HepG2 (cell line): Measurements from ENCODE around the gene SLC25A28. TPM values are rescaled to one million over a fixed set of nuclear protein-coding genes. Genes with fewer than 3 reads are reported as not detected.

ENCODE experiments used
- CEBPG ChIP-seq: IDR thresholded peaks from 2 replicates; pipeline ENCODE4 v1.6.1; 2016
- DNMT1 ChIP-seq: sonication (generic); formaldehyde crosslinking; IDR thresholded peaks from 2 replicates; pipeline ENCODE4 v1.5.1; 2020; ENCODE audit warnings: mild to moderate bottlenecking, missing genetic modification reagents
- ETV5 ChIP-seq: IDR thresholded peaks from 2 replicates; pipeline ENCODE4 v1.6.1; 2018; ENCODE audit warnings: missing biosample characterization, missing genetic modification reagents, inconsistent platforms, borderline replicate concordance
- FOXA3 ChIP-seq: IDR thresholded peaks from 2 replicates; pipeline ENCODE4 v1.6.1; 2016; ENCODE audit warnings: missing genetic modification reagents, missing compliant biosample characterization
- HDAC2 ChIP-seq: sonication (generic); formaldehyde crosslinking; IDR thresholded peaks from 2 replicates; pipeline ENCODE4 v1.4.0; 2020; ENCODE audit warnings: missing genetic modification reagents
- MEF2D ChIP-seq: sonication (generic); formaldehyde crosslinking; IDR thresholded peaks from 2 replicates; pipeline ENCODE4 v1.5.1; 2020; ENCODE audit warnings: mild to moderate bottlenecking, missing genetic modification reagents
- NFYB ChIP-seq: sonication (generic); formaldehyde crosslinking; IDR thresholded peaks from 2 replicates; pipeline ENCODE4 v1.4.0; 2020; ENCODE audit warnings: missing genetic modification reagents
- NRL ChIP-seq: sonication (generic); formaldehyde crosslinking; IDR thresholded peaks from 2 replicates; pipeline ENCODE4 v1.5.0; 2020; ENCODE audit warnings: missing genetic modification reagents, mild to moderate bottlenecking, moderate library complexity, borderline replicate concordance
- ONECUT2 ChIP-seq: sonication (generic); formaldehyde crosslinking; IDR thresholded peaks from 2 replicates; pipeline ENCODE4 v1.4.0; 2020; ENCODE audit warnings: missing genetic modification reagents
- SIX1 ChIP-seq: sonication (generic); formaldehyde crosslinking; IDR thresholded peaks from 2 replicates; pipeline ENCODE4 v1.4.0; 2020; ENCODE audit warnings: missing genetic modification reagents, borderline replicate concordance
- TEAD2 ChIP-seq: sonication (generic); formaldehyde crosslinking; IDR thresholded peaks from 2 replicates; pipeline ENCODE4 v1.9.0; 2021; ENCODE audit warnings: missing genetic modification reagents
- U2AF1 ChIP-seq: fragments of 200-400 bp; formaldehyde crosslinking; optimal IDR thresholded peaks from 2 replicates; pipeline ENCODE3; 2017; ENCODE audit warnings: mild to moderate bottlenecking, low read depth, low read length
- ZFP62 ChIP-seq: sonication (generic); formaldehyde crosslinking; IDR thresholded peaks from 2 replicates; pipeline ENCODE4 v1.4.0; 2020; ENCODE audit warnings: missing genetic modification reagents
- ZNF253 ChIP-seq: sonication (generic); formaldehyde crosslinking; IDR thresholded peaks from 2 replicates; pipeline ENCODE4 v1.8.0; 2022; ENCODE audit warnings: mild to moderate bottlenecking, missing genetic modification reagents, borderline replicate concordance
- ZNF292 ChIP-seq: sonication (generic); formaldehyde crosslinking; IDR thresholded peaks from 2 replicates; pipeline ENCODE4 v1.8.1; 2022; ENCODE audit warnings: mild to moderate bottlenecking, low read depth, missing genetic modification reagents, borderline replicate concordance
- ZNF33B ChIP-seq: sonication (generic); formaldehyde crosslinking; IDR thresholded peaks from 2 replicates; pipeline ENCODE4 v1.5.1; 2020; ENCODE audit warnings: mild to moderate bottlenecking, missing genetic modification reagents
- ZNF34 ChIP-seq: sonication (generic); formaldehyde crosslinking; IDR thresholded peaks from 2 replicates; pipeline ENCODE4 v1.4.0; 2020; ENCODE audit warnings: mild to moderate bottlenecking, missing genetic modification reagents, borderline replicate concordance
- ZNF350 ChIP-seq: sonication (generic); formaldehyde crosslinking; IDR thresholded peaks from 2 replicates; pipeline ENCODE4 v1.4.0; 2020; ENCODE audit warnings: mild to moderate bottlenecking, low read depth, missing genetic modification reagents, borderline replicate concordance
- ZNF460 ChIP-seq: sonication (generic); formaldehyde crosslinking; IDR thresholded peaks from 2 replicates; pipeline ENCODE4 v1.5.1; 2020; ENCODE audit warnings: missing genetic modification reagents, mild to moderate bottlenecking, borderline replicate concordance
- ZNF558 ChIP-seq: sonication (generic); formaldehyde crosslinking; IDR thresholded peaks from 2 replicates; pipeline ENCODE4 v1.9.0; 2022; ENCODE audit warnings: mild to moderate bottlenecking, missing genetic modification reagents, borderline replicate concordance
- ZNF605 ChIP-seq: sonication (generic); formaldehyde crosslinking; IDR thresholded peaks from 2 replicates; pipeline ENCODE4 v1.8.0; 2022; ENCODE audit warnings: mild to moderate bottlenecking, missing genetic modification reagents
- ZNF703 ChIP-seq: sonication (generic); formaldehyde crosslinking; IDR thresholded peaks from 2 replicates; pipeline ENCODE4 v1.5.1; 2020; ENCODE audit warnings: missing genetic modification reagents, mild to moderate bottlenecking, moderate library complexity, borderline replicate concordance
- polyA plus RNA-seq, 8 experiments: library from polyadenylated mRNA; depleted of rRNA in 3 of 8; stranded (reverse) in 7 of 8; unstranded in 1 of 8; fragments of >200 nt; fragmentation: Illumina TruSeq in 4 of 8; extraction: Trizol in 4 of 8; gene quantifications; 2 replicates each; pipeline versions ENCODE4 v1.2.1 to v1.2.3, GENCODE V29; 2011 to 2016; ENCODE audit warnings: low read depth in 4 of 8, missing spikeins in 1 of 8, mixed read lengths in 1 of 8; ENCODE audit not compliant: insufficient read depth in 1 of 8
- total RNA-seq, 5 experiments: library from RNA; depleted of rRNA; stranded (reverse); fragments of >200 nt; fragmentation: Illumina TruSeq; extraction: Trizol; gene quantifications; 2 replicates each; pipeline ENCODE4 v1.2.3, GENCODE V29; 2016; ENCODE audit warnings: low read depth in 1 of 5
- TF ChIP-seq, protein P1 (sequence below): sonication (generic); formaldehyde crosslinking; IDR thresholded peaks from 2 replicates; pipeline ENCODE4 v1.4.0; 2020; ENCODE audit warnings: missing genetic modification reagents, borderline replicate concordance
- TF ChIP-seq, protein P2 (sequence below): sonication (generic); formaldehyde crosslinking; conservative IDR thresholded peaks from 2 replicates; pipeline ENCODE4 v1.8.0; 2022; ENCODE audit warnings: low read depth, missing genetic modification reagents

The SLC25A28 gene
- total and polyA plus RNA-seq, 2 of the 13 experiments (the other 11 are each of a cell fraction or from before 2014, with no cell fraction given): 15.2 to 41.0 TPM

- TF ChIP-seq ZNF605 (peak; percentile 90), HDAC2 (CRISPR knock-in tag) (peak; percentile 46; the same call in 1 of the 2 replicates), FOXA3 (peak; percentile 43; the same call in 1 of the 2 replicates), CEBPG (CRISPR knock-in tag) (peak; percentile 84), ZFP62 (no peak), NRL (CRISPR knock-in tag) (peak; percentile 91), ZNF253 (CRISPR knock-in tag) (no peak; the same call in 1 of the 2 replicates), ZNF703 (CRISPR knock-in tag) (peak; percentile 81; the same call in 1 of the 2 replicates), U2AF1 (no peak), ZNF34 (CRISPR knock-in tag) (peak; percentile 95; the same call in 1 of the 2 replicates), ZNF558 (peak; percentile 61; the same call in 1 of the 2 replicates), ZNF350 (CRISPR knock-in tag) (peak; percentile 91), ZNF33B (peak; percentile 93), DNMT1 (CRISPR knock-in tag) (peak; percentile 52; the same call in 1 of the 2 replicates), ONECUT2 (0 out of 2 replicates have a peak, but pooled peaks have one; percentile 16), NFYB (CRISPR knock-in tag) (peak; percentile 67; the same call in 1 of the 2 replicates), ZNF292 (CRISPR knock-in tag) (0 out of 2 replicates have a peak, but pooled peaks have one; percentile 59), ZNF460 (CRISPR knock-in tag) (no peak), SIX1 (CRISPR knock-in tag) (peak; percentile 8; the same call in 1 of the 2 replicates), TEAD2 (peak; percentile 33; the same call in 1 of the 2 replicates), ETV5 (CRISPR knock-in tag) (peak; percentile 62), MEF2D (CRISPR knock-in tag) (peak; percentile 47; the same call in 1 of the 2 replicates)
- TF ChIP-seq, protein P1, sequence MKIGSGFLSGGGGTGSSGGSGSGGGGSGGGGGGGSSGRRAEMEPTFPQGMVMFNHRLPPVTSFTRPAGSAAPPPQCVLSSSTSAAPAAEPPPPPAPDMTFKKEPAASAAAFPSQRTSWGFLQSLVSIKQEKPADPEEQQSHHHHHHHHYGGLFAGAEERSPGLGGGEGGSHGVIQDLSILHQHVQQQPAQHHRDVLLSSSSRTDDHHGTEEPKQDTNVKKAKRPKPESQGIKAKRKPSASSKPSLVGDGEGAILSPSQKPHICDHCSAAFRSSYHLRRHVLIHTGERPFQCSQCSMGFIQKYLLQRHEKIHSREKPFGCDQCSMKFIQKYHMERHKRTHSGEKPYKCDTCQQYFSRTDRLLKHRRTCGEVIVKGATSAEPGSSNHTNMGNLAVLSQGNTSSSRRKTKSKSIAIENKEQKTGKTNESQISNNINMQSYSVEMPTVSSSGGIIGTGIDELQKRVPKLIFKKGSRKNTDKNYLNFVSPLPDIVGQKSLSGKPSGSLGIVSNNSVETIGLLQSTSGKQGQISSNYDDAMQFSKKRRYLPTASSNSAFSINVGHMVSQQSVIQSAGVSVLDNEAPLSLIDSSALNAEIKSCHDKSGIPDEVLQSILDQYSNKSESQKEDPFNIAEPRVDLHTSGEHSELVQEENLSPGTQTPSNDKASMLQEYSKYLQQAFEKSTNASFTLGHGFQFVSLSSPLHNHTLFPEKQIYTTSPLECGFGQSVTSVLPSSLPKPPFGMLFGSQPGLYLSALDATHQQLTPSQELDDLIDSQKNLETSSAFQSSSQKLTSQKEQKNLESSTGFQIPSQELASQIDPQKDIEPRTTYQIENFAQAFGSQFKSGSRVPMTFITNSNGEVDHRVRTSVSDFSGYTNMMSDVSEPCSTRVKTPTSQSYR (CRISPR knock-in tag): no peak; the same call in 1 of the 2 replicates
- TF ChIP-seq, protein P2, sequence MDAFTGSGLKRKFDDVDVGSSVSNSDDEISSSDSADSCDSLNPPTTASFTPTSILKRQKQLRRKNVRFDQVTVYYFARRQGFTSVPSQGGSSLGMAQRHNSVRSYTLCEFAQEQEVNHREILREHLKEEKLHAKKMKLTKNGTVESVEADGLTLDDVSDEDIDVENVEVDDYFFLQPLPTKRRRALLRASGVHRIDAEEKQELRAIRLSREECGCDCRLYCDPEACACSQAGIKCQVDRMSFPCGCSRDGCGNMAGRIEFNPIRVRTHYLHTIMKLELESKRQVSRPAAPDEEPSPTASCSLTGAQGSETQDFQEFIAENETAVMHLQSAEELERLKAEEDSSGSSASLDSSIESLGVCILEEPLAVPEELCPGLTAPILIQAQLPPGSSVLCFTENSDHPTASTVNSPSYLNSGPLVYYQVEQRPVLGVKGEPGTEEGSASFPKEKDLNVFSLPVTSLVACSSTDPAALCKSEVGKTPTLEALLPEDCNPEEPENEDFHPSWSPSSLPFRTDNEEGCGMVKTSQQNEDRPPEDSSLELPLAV (CRISPR knock-in tag): no peak
Observed at GRCh38 chr10:99620711-99621453, 643 bp upstream of the SLC25A28 start (continued).
